ENCODE measurements around the gene ADISSP.

ADISSP gene

GRCh38 chr20:3716195-3716834 lies 51.2 kb downstream of the ADISSP start:
- no peak for DNase-seq (ENCODE audit: low read depth, low spot score)

GRCh38 chr20:3714092-3714491 lies 53.5 kb downstream of the ADISSP start:
- DNase-seq (ENCODE audit: low read depth, low spot score), result no peak

DNA sequence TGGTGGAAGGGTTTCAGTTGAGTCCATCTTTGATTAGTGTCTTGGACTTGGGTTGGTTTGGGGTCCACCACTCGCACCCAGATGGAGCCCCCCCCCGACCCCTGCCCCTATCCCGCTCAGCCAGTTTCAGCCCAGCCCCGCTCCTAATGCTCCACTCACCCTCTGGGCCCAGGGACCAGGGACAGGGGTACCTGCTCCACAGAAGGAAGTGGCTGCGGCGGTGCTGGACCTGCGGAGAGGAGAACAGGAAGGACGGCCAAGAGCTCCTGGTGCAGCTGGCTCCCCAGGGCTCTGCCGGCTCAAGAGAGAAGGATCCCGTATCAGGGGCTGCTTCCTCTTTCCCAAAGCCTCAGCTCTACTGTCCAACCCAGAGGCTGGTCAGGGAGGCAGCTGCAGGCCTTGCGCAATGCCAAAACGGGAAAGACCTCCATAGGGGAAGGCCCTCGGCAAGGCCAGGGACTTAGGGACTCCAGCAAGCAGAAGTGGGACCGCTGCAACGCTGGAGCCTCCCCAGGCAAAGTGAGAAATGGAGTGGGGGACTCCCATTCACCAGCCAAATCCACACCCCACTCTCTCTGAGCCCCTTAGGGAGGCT lies 55.2 kb downstream of the ADISSP start, which contains the start of gene SIGLEC1:
Gene SIGLEC1, minus strand, starts transcription at position 322 of the 595 bp plus-strand sequence. CDS start 5,472 bp downstream, outside the sequence.
- DNase-seq (ENCODE audit: low read depth, low spot score), result no peak

GRCh38 chr20:3711484-3711941 lies 56.0 kb downstream of the ADISSP start:
- no peak for DNase-seq (ENCODE audit: low read depth, low spot score)

DNA sequence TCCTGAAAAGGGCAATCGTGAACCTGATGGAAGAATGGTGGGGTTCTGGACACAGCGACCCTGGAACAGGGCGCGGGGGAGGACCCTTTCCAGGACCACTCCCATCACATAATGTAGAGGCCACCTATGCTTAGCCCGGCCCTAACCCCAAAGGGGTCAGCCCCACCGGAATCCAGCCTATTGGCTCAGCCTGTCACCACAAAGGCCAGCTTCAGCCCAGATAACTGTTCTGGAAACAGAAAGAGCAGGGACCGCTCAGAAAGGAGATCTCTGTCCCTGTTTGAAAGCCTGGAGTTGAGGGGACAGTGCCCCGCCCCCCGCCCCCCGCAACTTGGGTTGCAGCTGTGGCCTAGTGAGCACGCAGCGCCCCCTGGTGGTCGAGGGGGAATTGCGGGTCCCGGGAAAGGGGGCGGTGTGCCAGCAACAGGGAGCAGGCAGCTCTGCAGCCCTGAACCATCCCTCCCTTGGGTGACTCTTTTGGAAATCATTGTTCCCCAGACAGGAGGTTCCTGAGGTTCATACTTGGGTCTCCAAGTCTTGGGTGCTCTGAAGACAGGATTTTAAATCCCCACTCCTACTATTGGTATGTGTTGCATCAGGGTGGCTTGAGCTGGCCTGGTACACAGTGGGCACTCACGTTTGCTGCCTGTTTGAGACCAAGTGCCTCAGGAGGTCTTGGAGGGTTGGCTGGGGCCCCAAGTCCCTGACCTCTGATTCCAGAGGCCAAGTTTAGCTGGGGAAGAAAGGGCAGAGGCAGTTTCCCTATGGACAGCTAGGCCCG lies 56.7 kb downstream of the ADISSP start:
- peak; percentile 56 for DNase-seq (ENCODE audit: low read depth, low spot score)

DNA sequence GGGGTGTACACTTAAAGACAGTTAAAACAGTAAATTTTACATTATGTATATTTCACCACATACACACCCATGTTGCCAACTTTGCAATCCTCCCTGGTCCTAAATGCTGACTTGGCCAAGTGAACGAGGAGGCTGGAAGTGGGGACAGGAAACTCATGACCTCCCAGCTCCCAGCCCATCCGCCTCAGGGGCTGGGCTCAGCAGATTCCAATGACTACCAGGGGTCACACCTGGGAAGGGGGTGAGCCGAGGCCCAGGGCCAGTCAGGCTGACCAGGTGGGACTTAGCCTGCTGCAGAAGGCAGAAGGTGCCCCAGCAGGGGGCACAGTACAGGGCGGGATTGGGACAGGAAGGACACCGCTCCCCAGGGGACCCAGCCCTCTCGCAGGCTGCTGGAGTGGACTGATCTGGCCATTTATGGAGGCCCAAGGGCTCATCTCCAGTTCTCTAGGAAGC lies 57.5 kb downstream of the ADISSP start:
- DNase-seq (ENCODE audit: low read depth, low spot score), result no peak

- no peak for DNase-seq (ENCODE audit: low read depth, low spot score)
Measured at GRCh38 chr20:3707508-3707899, 60.0 kb downstream of the ADISSP start.

- no peak for DNase-seq (ENCODE audit: low read depth, low spot score)
Measured at GRCh38 chr20:3706774-3707507, 60.6 kb downstream of the ADISSP start.

- DNase-seq (ENCODE audit: low read depth, low spot score), result no peak
Measured at GRCh38 chr20:3705970-3706739, 61.4 kb downstream of the ADISSP start.

GRCh38 chr20:3705491-3705969 lies 62.0 kb downstream of the ADISSP start:
- no peak for DNase-seq (ENCODE audit: low read depth, low spot score)

GRCh38 chr20:3704087-3704486 lies 63.5 kb downstream of the ADISSP start:
- DNase-seq (ENCODE audit: low read depth, low spot score), result no peak
